Frontal cortex (tissue), 4 donors: ENCODE results near the gene MOXD1. TPM values are rescaled to one million over a fixed set of nuclear protein-coding genes. Genes with fewer than 3 reads are reported as not detected.
"Not testable (repeated sequence)": the region's sequence is repeated elsewhere in the genome, so short reads cannot be mapped to it uniquely, and the experiment has no call there.

ENCODE experiments used
- DNase-seq, 2 donors: peaks; one replicate each; pipeline ENCODE4 v3.0.0; 2012; ENCODE audit warnings: low spot score in 2 of 2
- FAIRE-seq: peaks from 2 replicates; lab custom pipeline; 2012; peaks lifted over from hg19 to GRCh38; lab: Jason Lieb, UNC
- total RNA-seq: library from RNA; depleted of rRNA; stranded (reverse); fragments of >200 nt; gene quantifications from one replicate; pipeline ENCODE4 v1.2.3, GENCODE V29; 2014
- donor health status: control.
- donor health status: control.
- donor health status: control.

The MOXD1 gene
- total RNA-seq, 1 donor from 2014 or later: 15.9 TPM

DNA sequence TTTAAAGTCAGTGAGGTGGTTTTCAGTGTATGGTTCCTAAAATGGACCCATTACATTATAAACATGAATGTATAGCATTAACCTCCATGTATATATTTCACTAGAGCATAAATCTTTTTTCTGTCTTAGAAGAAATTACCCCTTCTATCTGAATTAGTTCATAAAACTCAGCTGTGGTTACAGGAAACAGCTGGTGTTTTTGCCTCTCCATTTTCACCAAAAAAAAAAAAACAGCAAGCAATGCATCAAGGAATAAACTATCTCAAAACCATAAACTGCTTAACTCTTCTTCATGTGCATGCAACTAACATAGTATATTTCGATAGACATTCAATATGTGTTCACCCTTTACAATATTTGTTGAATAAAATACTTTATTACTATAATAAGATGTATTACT is 40.2 kb downstream of the MOXD1 start:
- DNase-seq (no peak), FAIRE-seq (no peak)

DNA sequence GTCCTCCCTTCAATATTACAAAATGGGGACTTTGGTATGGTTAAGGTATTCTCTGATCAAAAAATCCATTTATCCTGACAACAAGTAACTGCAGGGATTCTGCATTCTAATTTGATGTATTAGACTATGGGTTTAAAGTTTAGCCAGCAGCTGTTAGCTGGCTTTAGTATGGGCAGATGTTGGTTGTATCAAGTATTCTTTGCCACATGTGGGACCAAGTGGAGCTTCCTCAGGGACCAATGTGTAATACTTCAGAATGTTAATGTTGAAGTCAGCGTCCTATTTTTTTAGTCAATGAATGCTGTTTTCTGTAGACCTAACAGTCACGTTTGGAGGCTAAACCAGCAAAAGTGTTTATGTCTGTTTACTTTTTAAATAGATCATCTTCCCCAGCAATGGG is 41.4 kb downstream of the MOXD1 start:
- FAIRE-seq: no peak
- DNase-seq: no peak

DNA sequence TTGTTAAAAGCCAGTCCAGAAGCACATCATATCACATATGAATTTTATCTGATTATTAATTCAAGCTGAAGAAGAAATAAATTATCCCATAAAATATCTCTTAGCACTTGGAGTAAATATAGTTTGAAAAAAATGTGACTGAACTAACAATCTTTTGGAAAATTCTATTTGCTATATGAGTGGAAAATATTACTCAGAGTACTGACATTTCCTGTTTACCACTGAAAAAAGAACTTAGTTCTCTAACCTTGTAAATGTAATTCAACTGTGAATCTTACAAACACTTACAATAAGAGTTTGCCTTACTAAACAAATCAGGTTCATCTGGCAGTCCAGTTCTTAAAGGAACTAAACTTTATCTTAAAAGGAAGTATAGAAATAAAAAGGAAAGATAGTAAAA is 44.2 kb downstream of the MOXD1 start:
- no peak for FAIRE-seq
- no peak for DNase-seq

DNA sequence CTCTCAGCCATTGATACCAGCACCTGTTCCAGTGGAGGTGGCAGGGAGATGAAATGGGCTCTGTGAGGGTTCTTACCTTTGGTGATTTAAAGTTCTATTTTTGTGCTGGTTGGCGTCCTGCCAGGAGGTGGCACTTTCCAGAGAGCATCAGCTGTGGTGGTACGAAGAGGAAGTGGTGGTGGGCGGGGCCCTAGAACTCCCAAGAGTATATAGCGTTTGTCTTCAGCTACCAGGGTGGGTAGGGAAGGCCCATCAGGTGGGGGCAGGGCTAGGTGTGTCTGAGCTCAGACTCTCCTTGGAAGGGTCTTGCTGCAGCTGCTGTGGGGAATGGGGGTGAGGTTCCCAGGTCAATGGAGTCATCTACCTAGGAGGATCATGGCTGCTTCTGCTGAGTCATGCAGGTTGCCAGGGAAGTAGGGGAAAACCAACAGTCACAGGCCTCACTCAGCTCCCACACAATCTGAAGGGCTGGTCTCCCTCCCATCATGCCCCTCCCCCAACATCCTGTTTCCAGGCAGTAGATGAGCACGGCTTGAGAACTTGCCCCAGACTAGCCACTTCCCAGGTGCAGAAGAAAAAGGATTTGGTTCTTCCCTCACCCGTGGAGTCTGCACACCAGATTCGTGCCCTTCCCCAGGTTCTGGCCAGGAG is 46.6 kb downstream of the MOXD1 start:
- FAIRE-seq: no peak
- DNase-seq: no peak

DNA sequence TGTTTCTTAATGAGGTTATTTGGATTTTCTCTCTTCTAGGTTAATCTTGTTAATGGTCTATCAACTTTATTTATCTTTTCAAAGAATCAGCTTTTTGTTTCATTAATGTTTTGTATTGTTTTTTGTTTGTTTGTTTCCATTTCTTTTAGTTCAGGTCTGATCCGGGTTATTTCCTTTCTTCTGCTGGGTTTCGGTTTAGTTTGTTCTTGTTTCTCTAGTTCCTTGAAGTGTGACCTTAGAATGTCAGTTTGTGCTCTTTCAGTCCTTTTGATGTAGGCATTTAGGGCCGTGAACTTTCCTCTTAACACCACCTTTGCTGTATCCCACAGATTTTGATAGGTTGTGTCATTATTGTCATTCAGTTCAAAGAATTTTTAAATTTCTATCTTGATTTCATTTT is 49.3 kb downstream of the MOXD1 start:
- FAIRE-seq, DNase-seq: not testable (repeated sequence)

DNA sequence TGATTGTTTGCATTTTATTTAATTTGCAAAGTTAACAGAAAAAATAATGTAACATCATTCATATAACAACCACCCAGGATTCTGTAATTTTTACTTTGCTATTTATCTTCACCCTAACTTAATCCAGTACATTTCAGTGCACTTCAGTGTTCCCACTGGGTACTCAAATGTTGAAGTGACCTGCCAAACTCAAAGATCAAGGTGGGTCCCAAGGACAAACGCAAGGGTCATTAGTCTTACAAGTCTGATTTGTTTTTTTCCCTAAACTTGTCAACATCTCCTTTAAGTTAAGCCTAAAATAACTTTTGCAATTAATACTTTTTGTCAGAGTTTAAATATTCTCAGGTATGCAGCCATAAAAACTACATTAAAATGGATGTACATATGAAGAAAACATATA is 53.0 kb downstream of the MOXD1 start:
- FAIRE-seq: no peak
- DNase-seq: no peak

DNA sequence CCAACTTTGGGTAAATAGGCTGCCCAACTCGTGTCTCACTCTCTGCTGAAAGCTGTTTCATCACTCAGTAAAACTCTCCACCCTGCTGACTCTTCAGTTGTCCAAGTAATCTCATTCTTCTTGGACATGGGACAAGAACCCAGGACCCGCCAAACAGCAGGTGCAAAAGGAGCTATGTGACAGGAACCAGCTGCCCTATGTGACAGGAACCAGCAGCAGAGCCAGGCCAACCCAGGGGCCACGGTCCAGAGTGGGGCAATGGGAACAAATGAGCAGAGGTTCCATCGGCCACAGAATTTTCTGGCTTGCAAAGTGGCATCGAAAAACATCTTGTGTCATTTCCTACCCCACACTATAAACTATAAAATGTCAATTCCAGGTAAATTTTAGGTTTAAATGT is 56.5 kb downstream of the MOXD1 start:
- DNase-seq (no peak), FAIRE-seq (no peak)

DNA sequence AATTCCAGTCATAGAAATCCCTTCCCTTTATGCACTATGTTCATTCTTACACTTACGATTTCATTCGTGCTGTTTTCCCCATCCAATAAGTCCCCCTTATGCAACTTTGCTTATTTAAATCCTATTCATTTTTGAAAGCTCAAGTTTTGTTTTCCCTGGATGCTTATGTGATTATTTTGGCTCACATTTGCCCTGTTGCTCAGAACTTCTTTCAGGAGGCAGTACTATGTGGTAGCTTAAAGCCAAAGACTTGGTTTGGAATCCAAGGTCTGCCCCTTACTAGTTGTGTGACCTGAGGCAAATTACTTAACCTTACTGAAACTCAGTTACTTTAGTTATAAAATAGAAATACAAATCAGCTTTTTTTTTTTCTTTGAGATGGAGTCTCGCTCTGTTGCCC is 59.6 kb downstream of the MOXD1 start:
- FAIRE-seq (no peak), DNase-seq (no peak)

DNA sequence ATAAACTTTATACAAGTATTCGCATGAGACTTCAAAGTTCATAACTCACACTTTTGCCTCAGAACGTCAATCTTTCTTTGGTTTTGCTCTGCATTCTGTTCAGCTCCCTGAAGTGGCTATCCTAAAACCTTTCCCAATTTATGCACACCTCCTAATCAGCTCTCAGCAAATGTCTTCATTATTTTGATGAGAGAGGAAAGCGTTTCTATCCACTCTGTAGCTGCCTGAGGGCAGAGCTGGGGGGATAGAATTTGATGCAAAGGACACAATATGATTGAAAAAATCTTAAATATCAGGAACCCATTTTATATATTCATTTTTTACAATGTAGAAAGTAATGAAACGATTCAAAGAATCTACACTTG is 66.8 kb downstream of the MOXD1 start:
- DNase-seq (no peak), FAIRE-seq (no peak)

DNA sequence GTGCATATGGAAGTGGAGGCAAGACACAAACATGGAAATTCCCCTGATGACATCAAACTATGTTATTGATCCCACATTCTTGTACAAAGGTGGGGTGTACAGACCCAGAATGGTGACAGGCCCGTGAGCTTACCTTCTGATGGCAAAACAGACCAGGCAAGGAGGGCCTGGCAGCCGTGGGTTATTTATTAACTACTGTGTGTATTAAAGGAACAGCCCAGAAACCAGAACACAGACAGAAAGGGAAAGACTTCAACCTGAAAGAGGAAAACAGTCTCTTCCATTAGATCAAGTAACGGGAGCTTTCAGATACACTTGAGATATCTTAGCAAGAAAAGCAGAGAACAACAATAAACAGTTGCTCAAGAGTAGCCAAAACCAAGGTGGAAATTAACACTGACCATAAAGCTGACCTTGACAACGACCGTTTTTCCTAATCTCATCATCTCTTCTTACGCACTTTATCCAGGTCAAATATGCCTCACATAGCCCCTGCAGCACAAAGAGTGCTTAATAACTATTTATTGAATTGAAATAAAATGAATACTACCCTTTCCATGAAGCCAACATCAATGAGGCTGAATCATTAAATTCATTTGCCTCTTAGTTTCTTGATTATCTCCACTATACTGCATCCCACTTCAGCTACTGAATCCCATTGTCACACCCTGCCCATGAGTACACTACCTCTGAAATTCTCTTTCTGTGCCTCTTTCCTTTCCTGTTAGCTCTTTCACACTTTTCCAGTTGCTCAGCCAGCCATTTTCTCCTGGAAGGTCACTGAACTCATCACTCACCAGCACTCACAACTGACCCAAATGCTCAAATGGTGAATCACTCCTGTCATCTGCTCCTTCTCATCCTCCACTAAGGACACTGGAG is 67.4 kb downstream of the MOXD1 start:
- no peak for FAIRE-seq

DNA sequence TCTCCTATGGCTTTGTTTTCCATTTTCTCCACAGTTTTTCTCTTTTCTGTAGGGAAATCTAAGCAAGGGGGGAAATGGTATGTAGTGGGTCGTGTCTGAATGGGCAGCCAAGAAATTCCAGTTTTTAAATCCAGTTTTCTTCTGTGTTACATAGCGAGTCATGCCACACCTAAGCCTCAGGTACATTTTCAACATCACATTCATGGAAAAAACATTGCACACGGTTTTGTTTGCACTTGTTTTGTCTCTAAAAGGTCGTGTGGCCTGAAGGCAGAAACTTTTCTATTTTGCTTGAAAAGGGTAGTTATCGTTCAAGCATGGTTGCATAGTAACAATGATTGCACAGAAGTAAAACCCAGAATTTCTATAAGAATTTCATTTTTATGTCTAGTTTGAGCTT is 70.5 kb downstream of the MOXD1 start:
- no peak for FAIRE-seq
- DNase-seq: no peak

More for the DNA sequence above, 67.4 kb downstream of the MOXD1 start:
- DNase-seq: no peak

DNA sequence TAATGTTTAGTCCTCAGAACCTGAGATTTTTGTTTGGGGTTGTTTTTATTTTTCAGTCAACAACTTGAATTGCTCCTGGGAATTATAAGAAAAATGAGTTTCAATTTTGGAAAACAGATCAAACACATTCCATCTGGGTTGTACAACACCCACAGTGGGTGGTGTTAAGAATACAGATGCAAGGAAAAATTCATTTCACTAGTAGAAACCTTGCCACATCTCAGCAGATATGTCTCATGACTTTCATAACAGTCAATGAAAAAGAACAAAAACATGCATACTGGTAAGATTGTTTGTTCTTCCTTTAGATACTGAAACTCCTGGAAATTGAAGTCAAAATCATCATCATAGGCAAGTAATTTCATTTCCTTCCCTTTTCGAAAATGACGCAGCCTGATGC is 78.9 kb downstream of the MOXD1 start:
- no peak for DNase-seq
- no peak for FAIRE-seq

DNA sequence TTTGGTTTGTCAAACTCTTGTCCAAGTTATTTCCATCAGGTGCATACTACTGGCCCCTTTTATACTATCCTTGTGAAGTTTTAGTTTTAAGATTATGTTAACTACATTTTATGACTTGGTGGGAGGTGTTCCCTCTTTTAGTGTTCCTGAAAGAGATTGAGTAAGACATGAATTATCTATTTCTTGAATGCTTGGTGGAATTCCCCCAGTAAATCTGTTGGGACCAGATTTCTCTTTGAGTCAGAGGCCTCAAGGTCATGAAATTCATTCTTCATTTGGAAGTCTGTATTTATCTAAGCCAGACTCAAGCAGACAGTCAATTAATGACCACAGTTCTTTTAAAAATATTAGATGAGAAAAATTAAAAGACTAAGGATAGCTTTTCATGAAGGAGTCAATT is 81.3 kb downstream of the MOXD1 start:
- FAIRE-seq (no peak), DNase-seq (no peak)

DNA sequence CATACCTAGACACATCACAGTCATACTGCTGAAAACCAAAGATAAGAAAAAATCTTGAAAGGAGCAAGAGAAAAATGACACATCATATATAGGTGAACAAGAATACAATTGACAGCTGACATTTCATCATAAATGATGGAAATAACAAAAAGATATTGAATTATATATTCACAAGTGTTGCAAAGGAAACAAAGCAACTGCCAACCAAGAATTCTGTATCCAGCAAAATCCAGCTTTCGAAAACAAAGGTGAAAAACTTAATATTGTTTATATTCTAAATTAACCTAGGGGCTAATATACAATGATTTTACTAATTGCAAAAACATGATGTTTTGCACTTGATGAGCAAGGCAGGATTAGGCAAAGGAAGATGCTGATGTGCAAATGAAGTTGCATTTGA is 84.3 kb downstream of the MOXD1 start:
- DNase-seq: no peak
- no peak for FAIRE-seq

DNA sequence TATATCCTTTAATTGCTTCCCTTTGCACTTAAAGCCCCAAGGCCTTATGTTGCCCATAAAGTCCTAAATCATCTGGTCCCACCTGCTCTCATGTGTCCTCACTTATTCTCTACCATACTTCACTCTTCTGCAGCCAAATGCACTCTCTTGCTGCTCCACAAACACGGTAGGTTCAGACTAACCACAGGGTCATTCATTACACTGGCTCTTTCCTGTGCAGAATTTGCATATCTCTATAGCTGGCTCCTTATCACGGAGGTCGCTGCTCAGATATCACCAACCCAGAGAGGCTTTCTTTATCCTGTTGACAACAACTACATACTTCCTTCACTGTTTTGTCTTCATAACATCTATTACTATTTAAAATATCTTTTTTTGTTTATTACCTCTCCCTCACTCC is 86.8 kb downstream of the MOXD1 start:
- DNase-seq: no peak
- no peak for FAIRE-seq

DNA sequence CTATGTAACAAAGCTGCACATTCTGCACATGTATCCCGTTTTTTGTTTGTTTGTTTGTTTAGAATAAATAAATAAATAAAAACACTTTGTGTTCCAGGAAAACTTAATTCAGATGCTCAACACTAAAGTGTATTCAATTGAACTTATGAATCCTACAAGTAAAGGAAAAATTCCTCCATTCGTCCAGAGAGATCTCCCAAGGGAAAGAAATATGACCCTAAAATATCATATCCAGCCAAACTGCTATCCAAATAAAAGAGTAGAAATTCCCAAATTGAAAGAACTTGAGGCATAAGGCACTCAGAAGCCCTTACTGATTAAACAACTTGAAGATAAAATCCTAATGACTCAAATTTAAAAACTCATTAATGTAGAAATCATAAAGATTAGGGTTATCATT is 90.4 kb downstream of the MOXD1 start:
- DNase-seq: no peak
- FAIRE-seq: no peak

DNA sequence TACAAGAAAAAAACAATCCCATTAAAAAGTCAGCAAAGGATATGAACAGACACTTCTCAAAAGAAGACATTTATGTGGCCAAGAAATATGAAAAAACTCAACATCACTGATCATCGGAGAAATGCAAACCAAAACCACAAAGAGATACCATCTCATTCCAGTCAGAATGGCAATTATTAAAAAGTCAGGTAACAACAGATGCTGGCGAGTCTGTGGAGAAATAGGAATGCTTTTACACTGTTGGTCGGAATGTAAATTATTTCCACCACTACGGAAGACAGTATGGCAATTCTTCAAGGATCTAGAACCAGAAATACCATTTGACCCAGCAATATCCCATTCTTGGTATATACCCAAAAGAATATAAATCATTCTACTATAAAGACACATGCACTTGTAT is 91.1 kb downstream of the MOXD1 start:
- DNase-seq, FAIRE-seq: not testable (repeated sequence)

DNA sequence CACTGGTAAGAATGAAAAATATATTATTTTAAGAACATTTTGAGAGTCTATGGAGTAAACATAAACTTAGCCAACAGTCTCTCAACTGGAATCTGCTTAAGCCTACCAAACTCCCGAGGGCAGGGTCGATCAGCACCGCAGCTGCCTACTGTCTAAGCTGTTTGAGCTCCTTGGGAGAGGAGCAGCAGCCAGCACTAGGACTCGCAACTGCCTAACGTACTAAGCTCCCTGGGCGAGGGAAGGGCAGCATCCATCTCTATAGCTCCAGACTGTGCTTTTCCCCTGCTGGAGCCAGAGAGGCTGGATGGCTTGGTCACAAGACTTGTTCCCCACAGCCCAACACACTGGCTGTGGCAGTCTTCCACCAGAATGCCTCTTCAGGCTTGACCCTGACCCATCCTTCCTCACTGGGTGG is 96.4 kb downstream of the MOXD1 start:
- FAIRE-seq: no peak
- no peak for DNase-seq

DNA sequence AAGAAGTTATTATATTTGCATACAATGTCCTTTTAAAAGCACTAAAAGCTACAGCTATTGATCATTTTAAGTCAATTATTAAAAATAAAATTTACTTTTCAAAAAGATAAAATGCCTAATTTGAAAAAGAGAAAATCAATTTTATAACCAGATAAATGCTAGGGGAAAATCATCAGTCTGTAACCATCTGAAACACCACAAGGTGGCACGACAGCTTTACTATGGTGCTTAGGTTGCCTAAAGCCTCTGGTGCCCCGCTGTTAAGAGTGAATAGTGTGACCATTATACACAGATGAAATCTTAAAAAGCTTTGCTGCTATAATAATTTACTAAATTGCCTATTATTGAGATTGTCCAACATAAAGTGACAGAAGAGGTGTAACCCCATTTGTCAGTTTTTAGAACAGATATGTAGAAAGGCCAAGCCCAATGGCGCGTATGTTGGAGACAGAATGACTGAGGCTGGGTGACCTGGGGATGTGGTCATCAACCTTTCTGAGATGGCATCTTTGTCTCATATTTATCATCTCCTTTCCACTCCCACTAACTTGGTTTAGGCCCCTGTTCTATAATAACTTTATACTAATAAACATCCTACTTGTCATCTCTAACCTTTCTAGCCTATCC is 100.8 kb downstream of the MOXD1 start:
- peak in 1 of 2 donors; percentile 7 for DNase-seq
- peak; percentile 97 for FAIRE-seq

DNA sequence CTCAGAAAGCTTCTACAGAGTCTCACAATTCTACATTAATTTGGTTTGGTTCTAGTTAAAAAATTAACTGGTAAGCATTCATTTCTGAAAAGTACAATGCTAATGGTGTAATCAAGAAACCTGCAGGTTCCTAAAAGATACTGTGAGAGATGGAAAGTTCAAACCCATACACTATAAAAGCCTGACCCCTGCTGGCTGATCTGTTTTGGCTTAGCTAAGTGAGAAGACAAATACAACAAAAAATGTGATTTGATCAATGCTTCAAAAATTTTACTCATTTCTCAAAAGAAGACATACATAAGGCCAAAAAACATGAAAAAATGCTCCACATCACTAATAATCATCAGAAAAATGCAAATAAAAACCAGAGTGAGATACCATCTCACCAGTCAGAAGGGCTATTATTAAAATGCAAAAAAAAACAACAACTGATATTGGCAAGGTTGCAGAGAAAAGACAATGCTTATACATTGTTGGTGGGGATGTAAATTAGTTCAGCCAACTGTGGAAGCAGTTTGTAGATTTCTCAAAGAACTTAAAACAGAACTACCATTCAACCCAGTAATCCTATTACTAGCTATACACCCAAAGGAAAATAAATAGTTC is 102.8 kb downstream of the MOXD1 start:
- peak; percentile 8 to 14 for DNase-seq
- peak; percentile 93 for FAIRE-seq

DNA sequence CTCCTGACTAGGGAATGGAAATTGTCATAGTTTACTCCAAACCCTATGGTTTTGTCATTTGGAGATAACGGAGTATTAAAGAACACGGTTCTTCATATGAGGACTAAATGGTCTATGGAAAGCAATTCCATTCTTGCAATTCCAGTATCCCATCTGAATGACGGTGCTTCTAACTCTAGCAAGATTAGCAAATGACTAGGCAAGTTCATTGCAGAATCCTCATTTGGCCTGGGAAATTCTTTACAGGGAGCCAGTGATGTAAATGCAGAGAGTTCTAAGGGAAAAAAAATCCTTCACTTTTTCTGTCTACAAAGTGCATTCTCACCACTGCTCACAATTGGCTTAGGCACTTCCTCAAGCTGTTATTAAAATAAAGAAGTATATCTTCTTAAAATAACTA is 111.5 kb downstream of the MOXD1 start:
- no peak for FAIRE-seq
- no peak for DNase-seq
